Mucosa of gallbladder (tissue), 1 donor: ENCODE measurements around the gene CERS3. TPM values are rescaled to one million over a fixed set of nuclear protein-coding genes. Genes with fewer than 3 reads are reported as not detected.

Experiments used
- DNase-seq: peaks from one replicate; pipeline ENCODE4 v3.0.0-alpha.2; 2020; ENCODE audit warnings: low spot score
- total RNA-seq: library from RNA; stranded (reverse); gene quantifications from one replicate; pipeline ENCODE4 v1.2.1, GENCODE V29; 2021
- donor health status: DM: no; HTN: no; CAD: no.

The CERS3 gene
- total RNA-seq, 1 donor from 2014 or later: not detected

DNA sequence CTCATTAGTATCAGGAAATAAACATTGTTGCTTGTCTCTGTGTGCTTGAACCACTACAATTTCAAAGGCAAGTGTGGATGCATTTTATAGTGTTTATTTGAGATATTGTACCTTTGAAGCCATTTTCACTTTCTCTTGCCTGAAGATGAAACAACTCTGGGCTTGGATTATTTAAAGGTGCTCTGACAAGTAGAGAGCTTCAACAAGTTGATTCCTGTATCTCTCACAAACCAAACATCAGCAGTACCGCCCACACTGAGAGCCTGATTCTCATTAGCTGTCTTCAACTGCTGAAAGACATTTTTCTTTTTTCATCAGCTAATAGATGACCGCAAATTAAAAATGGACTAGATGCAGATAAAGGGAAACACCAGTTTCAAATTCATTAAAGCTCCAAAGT is 806 bp upstream of the CERS3 start:
- no peak for DNase-seq

DNA sequence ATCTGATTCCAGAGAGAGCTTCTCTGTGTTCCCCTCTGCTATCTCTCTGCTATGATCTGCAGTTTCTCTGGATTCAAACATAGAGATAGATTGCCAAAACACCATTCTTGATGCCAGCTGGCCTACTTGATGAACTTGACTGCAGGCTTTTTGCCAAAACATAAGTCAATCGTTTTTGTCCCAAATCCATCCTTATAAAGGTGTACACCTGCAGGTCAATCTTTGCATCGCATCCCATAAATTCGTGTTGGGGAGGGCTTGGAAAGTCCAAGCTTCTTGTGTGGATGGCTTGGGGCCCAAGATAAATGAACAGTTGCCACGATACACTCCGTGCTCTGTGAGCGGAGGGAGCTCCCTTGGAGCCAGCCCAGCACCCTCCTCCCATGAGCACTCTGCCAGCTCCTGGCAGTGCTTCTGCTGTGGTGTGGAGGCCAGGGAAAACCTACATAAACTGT is 2.7 kb downstream of the CERS3 start:
- no peak for DNase-seq

DNA sequence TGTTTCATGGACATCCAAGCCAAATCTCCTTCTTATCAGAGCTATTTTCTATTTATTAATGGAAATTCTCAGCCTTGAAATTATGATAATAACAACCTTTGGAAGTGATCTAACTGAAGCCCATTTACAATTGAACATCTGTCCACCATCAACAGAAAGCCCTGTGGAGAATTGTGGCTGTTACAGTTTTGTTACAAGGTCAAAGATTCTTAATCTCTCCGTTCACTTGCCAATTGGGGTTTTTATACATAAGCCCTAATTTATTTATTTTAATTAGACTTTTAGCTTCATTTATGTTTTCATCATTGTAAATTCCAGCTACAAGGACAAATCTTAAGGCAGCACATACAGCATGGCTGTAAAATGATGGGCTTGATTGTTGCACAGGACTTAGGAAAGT is 3.3 kb downstream of the CERS3 start:
- no peak for DNase-seq

DNA sequence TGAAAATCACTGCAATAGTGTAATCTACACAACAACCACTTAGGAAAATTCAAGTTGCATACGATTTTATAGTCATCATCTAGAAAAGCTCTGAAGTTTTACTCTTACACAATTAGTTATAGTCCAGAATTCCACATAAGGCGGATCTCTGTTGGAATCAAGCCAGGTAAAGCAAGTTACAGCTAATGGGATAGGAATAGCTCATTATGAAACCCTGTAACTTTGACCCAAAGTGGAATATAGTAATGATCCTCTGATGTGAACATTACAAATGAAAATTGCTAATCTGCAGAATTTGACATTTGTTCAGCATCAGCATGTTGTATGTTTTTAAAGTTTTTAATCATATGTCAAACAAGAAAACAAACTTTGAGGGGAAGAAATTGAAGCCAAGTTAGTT is 4.4 kb downstream of the CERS3 start:
- DNase-seq: no peak

DNA sequence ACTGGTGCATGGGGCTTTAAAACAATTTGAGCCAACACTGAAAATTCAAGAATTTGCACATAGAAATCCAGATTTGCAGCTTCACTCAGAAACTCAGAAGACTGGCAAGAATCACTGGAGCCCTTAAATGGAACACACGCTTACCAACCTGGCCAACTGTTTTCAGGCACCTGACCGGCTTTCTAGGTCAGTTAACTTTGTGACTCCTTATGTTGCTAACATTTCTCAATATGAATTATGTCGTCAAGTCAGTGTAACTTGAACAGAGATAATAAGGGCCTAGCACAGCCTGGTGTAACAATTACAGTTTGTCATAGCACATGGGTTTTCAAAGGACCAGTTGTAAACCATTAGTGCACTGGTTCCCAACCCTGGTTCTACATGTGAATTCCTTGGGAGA is 6.8 kb downstream of the CERS3 start:
- no peak for DNase-seq

DNA sequence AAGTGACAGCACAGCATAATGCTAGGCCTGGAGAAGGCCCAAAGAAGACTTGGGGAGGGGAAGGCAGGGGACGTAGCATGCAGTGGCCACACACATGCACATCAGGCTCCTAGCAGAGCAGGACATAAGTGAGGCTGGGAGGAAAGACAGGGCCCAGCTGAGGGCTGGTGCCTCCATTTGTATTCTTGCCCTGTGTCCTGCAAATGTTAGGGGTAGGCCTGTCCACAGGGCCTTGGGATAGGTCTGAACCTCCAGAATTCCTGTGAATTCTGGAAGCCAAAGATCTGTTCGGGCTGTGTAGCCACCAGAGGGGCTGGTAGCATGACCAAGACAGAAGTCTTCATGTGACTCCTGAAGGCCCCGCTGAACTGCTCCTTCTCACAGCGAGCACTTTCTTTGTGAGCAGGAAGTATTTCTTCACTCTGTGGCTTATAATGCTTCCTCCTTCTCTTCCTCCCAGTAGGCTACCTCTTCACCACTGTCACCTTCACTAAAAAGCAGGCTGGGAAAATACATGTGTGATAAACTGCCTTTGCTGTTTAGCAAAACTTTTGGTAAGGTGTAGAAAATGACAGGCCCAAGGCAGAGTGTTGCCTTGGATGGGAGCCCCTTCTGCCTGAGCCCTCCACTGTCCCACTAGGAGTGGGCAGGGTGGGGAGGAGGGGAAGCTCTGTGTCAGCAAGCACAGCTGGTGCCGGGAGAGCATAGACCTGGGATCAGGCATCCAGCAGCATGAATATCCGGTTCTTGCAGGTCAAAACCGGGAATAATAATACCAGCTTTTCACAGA is 8.4 kb downstream of the CERS3 start:
- DNase-seq: no peak

DNA sequence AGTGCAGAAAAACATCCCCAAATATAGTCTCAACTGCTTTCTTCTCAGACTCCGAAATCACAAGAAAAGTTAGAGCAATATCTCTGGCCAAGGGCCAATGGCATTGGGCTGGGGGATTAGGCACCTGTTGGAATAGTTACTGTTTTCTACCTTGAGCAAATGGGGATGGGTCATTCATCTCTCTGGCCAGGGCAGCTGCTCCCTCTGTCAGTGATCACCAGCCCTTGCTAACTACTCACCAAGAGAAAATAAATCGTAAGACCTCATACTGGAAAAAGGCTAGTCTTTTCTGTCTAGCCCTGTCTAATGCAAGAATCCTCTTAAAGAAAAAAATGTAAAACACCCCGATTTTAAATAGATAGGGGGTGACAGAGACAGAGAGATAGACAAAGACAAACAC is 10.9 kb downstream of the CERS3 start:
- DNase-seq: no peak

DNA sequence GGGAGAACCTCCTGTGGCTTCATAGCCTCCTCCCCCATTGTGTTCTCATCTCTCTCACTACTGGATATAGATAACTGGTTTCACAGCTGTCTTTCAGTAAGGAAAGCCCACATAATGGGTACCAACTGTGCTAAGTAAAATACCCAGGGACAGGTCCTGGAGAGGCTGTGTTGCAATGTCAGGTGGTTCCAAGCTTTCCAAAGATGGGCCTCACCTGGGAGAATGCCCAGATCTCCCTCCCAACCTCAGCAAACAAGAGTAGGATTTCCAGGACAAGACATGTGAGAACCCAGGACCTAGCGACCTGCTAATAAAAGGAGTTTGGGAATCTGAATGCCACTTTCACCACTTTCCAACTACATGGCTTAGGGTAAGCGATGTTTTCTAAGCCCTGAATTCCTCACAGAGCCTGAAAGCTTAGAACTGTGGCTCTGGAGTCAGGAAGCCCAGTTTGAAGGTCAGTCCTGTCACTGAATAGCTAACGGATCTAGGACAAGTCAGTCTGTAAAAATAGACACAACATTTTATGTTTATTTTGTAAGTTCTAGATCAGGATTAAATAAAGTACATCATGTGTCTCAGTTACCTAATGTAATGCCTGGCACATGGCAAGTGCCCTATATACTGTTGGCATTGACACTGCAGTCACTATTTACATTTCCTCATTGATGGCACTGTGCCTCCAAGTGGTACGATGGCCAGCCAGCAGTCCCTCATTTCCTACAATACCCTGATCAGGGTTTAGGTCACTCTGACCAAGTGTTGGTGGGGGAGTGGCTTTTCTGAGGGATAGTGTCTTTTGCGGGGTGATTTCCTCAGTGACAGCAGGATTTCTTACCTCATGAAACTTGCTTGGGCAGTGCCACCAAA is 11.9 kb downstream of the CERS3 start:
- DNase-seq: no peak

DNA sequence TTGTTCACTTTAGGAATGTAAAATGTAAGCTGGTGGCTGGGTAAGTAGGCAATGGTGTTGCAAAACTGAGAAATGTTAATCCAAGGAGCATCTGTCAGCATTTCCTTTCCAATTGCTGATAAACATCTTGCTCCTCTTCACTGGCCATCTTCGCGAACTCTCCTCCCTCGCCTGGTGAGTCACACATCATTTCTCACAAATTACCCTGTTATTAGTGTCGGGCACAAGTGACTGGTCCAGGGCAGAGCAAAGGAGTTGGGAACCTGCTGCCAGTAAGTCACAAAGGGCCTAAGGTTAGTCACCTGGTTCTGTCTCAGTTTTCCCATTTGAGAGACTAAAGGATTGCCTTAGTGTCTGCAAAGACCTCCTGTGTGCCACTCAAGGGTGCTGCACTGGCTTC is 13.0 kb downstream of the CERS3 start:
- DNase-seq: no peak

DNA sequence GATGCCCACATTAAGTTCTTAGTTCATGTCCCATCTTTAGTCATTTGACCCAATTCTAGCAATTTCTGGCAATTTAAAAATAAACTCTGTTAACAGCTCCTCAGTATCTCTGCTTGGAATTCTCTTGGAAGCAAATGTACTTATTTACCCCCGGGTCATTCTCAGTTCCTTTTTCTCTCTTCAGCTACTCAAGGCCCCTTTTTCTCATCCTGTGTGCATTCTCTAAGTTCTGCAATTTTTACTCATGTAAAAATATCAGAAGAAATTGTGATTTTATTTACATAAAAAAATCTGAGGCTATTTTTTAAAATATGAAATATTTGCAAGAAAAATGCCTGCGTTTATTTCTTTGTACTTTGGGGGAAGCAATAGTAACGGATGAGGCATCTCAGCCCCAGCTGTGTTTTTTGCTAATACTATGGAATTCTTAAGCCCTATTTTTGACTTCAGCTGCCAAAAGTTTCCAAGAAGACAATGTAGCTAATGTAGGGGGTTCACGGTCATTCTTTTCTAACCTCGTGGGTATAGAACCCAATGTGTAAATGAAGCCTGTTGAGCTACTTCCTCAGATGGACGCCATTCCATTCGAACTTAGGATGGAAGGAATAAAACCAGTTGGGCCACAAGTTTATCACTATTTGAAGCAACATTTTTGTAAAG is 20.0 kb downstream of the CERS3 start:
- DNase-seq: no peak

DNA sequence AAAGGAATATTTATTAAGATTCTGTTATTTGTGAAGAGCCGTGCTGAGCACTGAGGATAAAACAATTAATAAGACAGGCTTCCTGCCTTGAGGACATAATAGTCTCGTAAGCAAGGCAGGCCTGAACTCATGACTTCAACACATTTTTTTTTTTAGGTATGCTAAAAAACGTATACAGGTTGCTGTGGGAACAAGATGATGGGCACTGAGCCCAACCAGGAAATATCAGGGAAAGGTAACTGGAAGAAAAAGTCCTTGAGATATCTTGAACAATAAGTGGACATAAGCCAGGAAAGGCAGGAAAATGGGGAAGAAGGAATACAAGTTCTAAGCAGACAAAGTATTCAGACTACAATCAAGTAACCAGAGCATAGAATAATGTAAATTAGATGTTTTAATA is 26.1 kb downstream of the CERS3 start:
- no peak for DNase-seq

DNA sequence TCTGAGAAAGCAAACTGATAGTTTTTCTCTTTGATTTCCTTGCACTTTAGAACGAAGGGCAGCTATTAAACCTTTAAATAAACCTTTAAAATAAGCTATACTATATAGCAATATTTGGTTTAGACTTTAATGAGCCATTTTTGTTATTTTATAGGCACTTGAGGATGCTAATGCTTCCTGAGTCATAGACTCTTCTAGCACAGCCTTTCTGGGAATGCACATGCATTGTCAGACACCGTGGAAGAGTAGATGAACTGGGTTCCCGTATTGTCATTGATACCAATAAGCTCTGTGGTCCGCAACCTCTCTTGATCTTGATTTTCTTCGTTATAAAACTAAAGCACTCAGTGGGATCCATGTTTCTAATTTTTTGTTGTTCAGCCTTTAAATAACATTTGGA is 27.6 kb downstream of the CERS3 start:
- no peak for DNase-seq

DNA sequence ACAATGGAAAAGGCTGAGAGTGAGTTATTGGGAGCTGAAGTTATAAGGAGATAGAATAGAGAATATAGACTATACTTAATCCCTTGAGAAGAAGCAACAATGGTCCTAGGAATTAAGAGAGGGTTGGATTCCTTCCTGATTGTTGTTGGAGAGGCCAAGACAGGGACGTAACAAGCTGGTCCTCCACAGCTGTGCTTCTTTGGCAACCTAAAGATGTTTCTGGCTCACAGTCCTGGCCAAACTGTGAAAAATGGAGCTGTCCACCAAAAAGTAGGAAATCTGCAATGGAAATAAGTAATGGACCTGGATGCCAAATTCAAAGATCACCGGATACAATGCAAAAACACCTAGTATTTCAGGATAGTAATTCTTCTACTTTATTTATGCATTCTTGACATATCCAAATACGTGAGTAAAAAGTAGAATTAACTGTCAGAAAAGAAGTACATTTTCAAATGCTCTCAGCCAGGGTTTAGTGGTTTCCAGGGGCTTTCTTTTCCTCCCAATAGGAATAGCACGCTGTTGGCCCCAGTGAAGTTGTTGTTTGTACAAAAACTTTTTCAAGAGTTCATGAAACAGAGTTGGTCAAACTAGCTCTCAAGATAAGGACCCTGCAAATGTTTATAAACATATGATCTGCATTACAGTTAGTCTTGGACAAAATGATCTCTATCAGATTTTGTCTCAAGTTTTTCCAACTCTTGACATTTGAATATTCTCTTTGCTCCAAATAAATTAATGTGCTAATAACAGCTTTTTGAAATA is 28.3 kb downstream of the CERS3 start:
- DNase-seq: no peak

DNA sequence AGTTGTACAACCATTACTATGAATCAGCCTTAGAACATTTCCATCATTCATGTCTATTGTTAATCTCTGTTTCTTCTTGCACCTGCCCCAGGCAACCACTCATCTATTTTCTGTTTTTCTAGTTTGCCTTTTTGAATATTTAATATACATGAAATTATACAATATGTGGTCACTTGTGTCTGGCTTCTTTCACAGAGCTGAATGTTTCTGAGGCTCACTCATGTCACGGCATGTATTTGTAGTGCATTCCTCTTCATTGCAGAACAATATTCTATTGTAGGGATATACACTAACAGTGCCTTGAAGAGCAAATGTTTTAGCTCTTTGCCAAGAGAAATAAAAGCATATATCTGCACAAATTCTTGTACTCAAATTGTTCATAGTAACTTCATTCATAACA is 32.9 kb downstream of the CERS3 start:
- no peak for DNase-seq

DNA sequence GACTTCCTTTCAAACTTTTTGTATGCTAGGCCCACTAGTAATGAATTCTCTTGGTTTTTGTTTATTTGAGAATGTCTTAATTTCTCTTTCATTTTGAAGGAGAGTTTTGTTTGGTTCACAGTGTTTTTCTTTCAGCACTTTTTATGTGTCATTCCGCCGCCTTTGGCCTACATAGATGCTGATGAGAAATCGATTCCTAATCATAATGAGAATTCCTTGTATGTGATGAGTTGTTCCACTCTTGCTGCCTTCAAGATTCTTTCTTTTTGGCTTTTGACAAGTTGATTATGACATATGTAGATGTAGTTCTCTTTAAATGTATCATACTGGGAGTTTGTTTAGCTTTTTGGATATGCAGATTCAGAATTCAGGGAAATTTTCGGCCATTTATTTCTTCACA is 35.5 kb downstream of the CERS3 start:
- no peak for DNase-seq

DNA sequence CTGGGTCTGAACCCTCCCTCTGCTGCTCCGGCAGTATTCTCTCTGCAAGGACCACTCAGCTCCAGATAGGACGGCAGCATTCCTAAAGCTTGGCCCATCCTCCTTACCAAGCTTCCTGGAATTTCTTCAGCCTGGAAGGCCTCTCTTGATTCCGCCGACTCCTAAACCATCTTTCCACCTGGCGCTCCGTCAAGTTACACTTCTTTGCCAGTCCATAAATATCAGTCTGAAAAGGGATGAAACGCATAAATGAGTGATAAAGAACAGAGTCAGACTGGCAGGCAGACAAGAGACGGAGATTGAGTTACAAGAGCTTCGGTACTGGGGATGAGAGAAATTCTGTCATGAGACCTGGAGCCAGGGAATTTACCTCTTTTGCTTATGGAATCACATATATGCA is 44.3 kb downstream of the CERS3 start:
- DNase-seq: no peak

DNA sequence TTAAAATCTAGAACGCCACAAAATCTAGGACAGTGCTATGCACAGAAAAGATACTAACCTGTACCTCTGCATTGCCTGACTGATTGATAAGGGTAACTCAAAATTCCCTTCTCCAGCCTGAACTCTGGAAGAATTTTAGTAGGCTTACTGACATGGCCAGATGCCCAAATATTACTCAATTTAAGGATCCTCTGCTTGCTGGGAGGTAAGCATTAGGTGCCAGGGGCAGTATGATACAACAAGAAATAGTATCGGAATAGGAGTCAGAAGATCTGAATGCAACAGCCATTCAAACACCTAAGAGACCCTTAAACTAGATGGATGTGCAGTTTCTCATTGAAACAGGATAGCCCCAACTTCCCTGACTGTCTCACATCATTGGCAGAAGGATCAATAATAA is 45.4 kb downstream of the CERS3 start:
- no peak for DNase-seq

DNA sequence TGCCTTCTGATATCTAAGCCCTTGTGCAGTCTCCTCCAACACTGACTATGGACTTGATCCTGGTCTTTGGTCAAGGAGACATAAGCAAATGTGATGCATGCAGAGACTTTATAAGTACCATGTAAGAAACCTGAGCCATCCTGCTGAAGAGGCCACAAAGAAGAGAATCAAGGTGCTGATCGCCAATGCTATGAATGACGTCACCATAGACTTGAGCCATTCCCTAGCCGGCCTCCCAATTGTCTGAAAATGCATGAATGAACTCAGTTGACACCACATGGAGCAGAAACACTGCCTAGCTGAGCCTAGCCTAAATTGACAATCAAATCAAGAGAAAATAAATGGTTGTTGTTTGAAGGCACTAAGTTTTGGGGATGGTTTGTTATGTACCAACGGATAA is 51.9 kb downstream of the CERS3 start:
- DNase-seq: no peak

DNA sequence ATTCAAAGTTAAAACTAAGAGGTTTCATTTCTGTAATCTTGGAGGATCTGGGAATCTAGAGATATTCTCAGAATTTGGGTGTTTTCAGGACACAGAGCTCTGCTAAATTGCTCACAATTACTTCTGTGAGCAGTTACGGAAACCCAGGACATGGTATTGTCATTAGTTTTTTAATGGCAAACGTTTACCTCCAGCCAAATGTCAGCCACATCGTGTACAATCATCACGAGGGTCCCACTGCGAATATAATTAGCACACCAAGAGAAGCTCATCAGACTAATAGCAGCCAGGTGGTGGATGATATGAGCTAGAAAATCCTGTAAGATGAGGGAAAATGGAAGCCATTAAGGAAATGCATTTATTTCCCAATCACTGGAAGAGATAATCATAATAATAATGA is 56.0 kb downstream of the CERS3 start:
- no peak for DNase-seq

DNA sequence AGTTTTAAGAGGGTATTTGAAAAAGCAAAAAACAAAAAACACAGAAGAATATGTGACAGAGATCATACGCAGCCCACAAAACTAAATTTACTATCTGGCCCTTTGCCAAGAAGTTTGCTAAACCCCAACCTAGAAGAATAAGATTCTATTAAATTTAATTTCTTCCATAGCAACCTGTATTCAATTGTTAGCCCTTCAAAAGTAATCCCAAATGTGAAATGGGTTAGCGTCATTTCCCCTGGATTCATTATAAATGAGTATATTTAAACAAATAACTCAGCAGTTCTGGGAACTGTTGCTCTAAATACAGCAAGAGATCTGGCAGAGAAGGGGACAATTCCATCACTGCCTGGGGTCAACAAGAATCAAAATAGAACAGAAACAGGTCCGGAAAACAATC is 56.8 kb downstream of the CERS3 start:
- DNase-seq: no peak

DNA sequence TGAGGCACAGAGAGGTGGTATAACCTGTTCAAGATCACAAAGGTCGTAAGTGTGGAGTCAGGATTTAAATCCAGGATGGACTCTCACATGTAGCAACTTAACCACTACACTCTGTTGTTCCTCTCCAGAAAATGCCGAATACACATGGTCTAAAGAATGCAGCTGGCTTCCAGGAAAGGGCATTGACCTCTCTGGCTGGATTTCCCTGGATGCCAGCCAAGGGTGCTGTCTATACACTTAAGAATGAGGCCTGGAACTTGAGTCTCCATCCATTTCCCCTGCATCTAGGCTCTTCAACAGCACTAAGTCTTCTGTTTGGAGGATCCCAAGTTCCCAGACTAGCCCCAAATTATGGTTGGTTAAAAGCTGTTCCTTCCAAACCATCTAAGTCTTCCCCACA is 60.5 kb downstream of the CERS3 start:
- DNase-seq: peak; percentile 53

DNA sequence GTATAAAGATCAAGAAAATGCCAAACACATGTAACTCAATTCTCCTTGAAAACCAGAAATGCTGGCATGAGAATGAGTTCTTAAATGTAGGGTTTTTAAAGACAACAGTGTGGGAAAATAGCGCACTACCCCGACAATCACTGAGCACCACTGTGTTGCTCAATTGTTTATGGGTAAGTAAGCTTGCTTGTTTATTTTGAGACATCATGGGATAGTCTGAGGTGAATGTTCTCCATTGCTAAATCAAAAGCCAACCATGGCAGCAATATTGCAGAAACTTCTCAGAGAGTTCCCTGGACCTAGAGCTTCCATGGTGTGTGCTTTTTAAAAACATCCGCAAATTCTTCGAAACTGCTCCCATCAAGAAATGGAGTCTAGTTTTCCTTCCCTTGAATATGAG is 62.7 kb downstream of the CERS3 start:
- no peak for DNase-seq
